ENCODE measurements around the gene MACROH2A2.

The MACROH2A2 gene

DNA sequence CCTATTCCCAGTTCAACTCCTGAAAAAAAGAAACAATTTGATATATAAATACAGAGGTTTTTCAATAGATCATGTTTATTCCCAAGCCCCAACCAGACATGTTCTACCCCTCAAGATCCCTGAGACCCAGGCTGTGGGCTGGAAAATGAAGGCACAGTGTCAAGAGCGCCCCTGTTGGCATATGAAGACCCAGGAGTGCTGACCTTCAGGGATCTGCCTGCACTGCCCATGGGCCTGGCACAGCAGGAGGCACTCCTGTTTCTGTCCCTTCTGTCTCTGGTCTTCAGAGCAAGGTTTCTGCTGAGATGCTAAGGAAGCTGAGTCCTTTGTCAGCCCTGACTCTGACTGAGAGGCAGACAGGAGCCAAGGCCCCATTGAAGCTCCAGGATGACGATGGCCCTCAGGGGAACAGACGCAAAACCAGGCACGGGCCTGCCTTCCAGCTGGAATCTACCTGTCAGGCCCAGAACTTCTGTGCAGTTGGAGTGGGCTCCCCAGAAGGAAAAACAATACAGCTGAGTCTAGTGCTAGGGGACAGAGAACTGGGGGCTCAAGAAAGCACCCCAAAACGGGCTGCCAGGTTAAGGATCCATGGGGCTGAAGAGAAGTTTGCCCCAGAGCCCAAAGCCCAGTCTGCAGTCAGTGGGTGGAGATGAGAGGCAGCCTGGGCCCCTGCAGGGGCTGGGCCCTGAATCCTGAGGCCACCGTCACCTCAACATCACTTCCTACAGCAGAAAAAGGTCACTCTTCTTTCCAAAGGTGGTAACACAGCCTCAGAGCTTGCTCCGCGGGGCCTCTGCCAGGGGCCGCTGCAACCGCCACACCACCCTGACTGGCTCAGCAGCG is 86.7 kb downstream of the MACROH2A2 start:
- Histone ChIP-seq H3K27ac (replicated peaks) (no peak overlapping the region), H3K27me3 (ENCODE audit: insufficient read depth, poor library complexity, severe bottlenecking) (no peaks in the 10 kb centered on the region), H3K4me3 (replicated peaks; ENCODE audit: insufficient read depth, low read length) (no peak overlapping the region)
- no peak for DNase-seq (ENCODE audit: low read depth in 1 of 2, low spot score in 1 of 2)
- TF ChIP-seq POLR2AphosphoS5 (IDR thresholded peaks at IDR 0.05; ENCODE audit: low read depth) (no peak), GABPA (IDR thresholded peaks at IDR 0.05; ENCODE audit: low read depth) (no peak), SPI1 (IDR thresholded peaks at IDR 0.05; ENCODE audit: borderline replicate concordance, low read depth) (no peak)
- TF ChIP-seq, protein P1, sequence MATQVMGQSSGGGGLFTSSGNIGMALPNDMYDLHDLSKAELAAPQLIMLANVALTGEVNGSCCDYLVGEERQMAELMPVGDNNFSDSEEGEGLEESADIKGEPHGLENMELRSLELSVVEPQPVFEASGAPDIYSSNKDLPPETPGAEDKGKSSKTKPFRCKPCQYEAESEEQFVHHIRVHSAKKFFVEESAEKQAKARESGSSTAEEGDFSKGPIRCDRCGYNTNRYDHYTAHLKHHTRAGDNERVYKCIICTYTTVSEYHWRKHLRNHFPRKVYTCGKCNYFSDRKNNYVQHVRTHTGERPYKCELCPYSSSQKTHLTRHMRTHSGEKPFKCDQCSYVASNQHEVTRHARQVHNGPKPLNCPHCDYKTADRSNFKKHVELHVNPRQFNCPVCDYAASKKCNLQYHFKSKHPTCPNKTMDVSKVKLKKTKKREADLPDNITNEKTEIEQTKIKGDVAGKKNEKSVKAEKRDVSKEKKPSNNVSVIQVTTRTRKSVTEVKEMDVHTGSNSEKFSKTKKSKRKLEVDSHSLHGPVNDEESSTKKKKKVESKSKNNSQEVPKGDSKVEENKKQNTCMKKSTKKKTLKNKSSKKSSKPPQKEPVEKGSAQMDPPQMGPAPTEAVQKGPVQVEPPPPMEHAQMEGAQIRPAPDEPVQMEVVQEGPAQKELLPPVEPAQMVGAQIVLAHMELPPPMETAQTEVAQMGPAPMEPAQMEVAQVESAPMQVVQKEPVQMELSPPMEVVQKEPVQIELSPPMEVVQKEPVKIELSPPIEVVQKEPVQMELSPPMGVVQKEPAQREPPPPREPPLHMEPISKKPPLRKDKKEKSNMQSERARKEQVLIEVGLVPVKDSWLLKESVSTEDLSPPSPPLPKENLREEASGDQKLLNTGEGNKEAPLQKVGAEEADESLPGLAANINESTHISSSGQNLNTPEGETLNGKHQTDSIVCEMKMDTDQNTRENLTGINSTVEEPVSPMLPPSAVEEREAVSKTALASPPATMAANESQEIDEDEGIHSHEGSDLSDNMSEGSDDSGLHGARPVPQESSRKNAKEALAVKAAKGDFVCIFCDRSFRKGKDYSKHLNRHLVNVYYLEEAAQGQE (IDR thresholded peaks at IDR 0.05; ENCODE audit: insufficient replicate concordance, low read depth), result no peak
- TF ChIP-seq, protein P2, sequence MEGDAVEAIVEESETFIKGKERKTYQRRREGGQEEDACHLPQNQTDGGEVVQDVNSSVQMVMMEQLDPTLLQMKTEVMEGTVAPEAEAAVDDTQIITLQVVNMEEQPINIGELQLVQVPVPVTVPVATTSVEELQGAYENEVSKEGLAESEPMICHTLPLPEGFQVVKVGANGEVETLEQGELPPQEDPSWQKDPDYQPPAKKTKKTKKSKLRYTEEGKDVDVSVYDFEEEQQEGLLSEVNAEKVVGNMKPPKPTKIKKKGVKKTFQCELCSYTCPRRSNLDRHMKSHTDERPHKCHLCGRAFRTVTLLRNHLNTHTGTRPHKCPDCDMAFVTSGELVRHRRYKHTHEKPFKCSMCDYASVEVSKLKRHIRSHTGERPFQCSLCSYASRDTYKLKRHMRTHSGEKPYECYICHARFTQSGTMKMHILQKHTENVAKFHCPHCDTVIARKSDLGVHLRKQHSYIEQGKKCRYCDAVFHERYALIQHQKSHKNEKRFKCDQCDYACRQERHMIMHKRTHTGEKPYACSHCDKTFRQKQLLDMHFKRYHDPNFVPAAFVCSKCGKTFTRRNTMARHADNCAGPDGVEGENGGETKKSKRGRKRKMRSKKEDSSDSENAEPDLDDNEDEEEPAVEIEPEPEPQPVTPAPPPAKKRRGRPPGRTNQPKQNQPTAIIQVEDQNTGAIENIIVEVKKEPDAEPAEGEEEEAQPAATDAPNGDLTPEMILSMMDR (IDR thresholded peaks at IDR 0.05; ENCODE audit: insufficient read depth, low read length), result no peak

DNA sequence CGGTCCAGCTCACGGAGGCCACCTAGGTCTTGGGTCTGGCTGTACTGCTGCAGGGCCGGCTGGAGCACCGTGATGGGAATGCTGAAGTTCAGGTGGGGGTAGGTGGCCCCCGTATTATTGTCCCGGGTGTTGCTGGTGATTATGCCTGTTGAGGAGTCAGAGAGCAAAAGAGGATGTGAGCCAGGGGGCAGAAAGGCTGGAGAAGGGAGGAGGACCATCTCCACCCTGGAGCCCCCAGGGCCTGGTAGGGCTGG is 87.3 kb downstream of the MACROH2A2 start:
- Histone ChIP-seq H3K27ac (replicated peaks) (no peak overlapping the region), H3K4me3 (replicated peaks; ENCODE audit: insufficient read depth, low read length) (no peak overlapping the region), H3K27me3 (ENCODE audit: insufficient read depth, poor library complexity, severe bottlenecking) (no peaks in the 10 kb centered on the region)
- TF ChIP-seq, protein P1 (IDR thresholded peaks at IDR 0.05; ENCODE audit: insufficient replicate concordance, low read depth), result no peak
- TF ChIP-seq, protein P2 (IDR thresholded peaks at IDR 0.05; ENCODE audit: insufficient read depth, low read length), result no peak
- TF ChIP-seq SPI1 (IDR thresholded peaks at IDR 0.05; ENCODE audit: borderline replicate concordance, low read depth), result no peak
- no peak for TF ChIP-seq GABPA (IDR thresholded peaks at IDR 0.05; ENCODE audit: low read depth)
- no peak for TF ChIP-seq POLR2AphosphoS5 (IDR thresholded peaks at IDR 0.05; ENCODE audit: low read depth)
- DNase-seq (ENCODE audit: low read depth in 1 of 2, low spot score in 1 of 2), result no peak

- H3K27ac ChIP-seq (replicated peaks), result no peak overlapping the region
- H3K4me3 ChIP-seq (replicated peaks; ENCODE audit: insufficient read depth, low read length), result no peak overlapping the region
- DNase-seq (ENCODE audit: low read depth in 1 of 2, low spot score in 1 of 2), result no peak
- no peak for TF ChIP-seq SPI1 (IDR thresholded peaks at IDR 0.05; ENCODE audit: borderline replicate concordance, low read depth)
- TF ChIP-seq, protein P2 (IDR thresholded peaks at IDR 0.05; ENCODE audit: insufficient read depth, low read length), result no peak
- no peak for TF ChIP-seq POLR2AphosphoS5 (IDR thresholded peaks at IDR 0.05; ENCODE audit: low read depth)
- no peak for TF ChIP-seq GABPA (IDR thresholded peaks at IDR 0.05; ENCODE audit: low read depth)
- TF ChIP-seq, protein P1 (IDR thresholded peaks at IDR 0.05; ENCODE audit: insufficient replicate concordance, low read depth), result no peak
- H3K27me3 ChIP-seq (ENCODE audit: insufficient read depth, poor library complexity, severe bottlenecking), result no peaks in the 10 kb centered on the region
Measured at GRCh38 chr10:70140297-70140696, 87.7 kb downstream of the MACROH2A2 start.
